Measurements from ENCODE around the gene PTPN2. TPM values are rescaled to one million over a fixed set of nuclear protein-coding genes. Genes with fewer than 3 reads are reported as not detected.

Gene PTPN2
- total and polyA plus RNA-seq, 7 experiments from 2014 or later, result 55.8 to 92.2 (median 76.2) TPM

- H3K27me3 Mint-ChIP-seq, result no peaks in the 10 kb centered on the region
- Histone ChIP-seq H3K4me1 (ENCODE audit: control insufficient read depth in 2 of 2, insufficient read depth in 2 of 2, low read length in 2 of 2) (peaks cover 0 to 7% of the 10 kb centered on the region in 2 donors), H3K9me3 (ENCODE audit: control insufficient read depth in 2 of 3, low read length in 3 of 3) (no peaks in the 10 kb centered on the region), H3K36me3 (ENCODE audit: control insufficient read depth in 2 of 3, insufficient read depth in 3 of 3, low read length in 3 of 3) (peaks cover 0 to 6% (median 0%) of the 10 kb centered on the region in 3 experiments), H3K4me3 (ENCODE audit: low read length) (no peak overlapping the region), H3K27ac (ENCODE audit: low read depth, low read length) (no peak overlapping the region), H3K27me3 (ENCODE audit: control insufficient read depth in 2 of 2, insufficient read depth in 2 of 2, low read length in 2 of 2) (no peaks in the 10 kb centered on the region)
- peaks cover 0 to 5% (median 0%) of the 10 kb centered on the region in 11 donors for H3K9me3 Mint-ChIP-seq
- ATAC-seq (no peak), DNase-seq (no peak)
- peaks cover 31 to 70% (median 64%) of the 10 kb centered on the region in 7 donors for H3K4me1 Mint-ChIP-seq
- H3K4me3 Mint-ChIP-seq, result no peak overlapping the region
- peaks cover 5 to 47% (median 19%) of the 10 kb centered on the region in 5 donors for H3K36me3 Mint-ChIP-seq
- ChIA-PET CTCF (no interaction called here), POLR2A (no interaction called here)
- intact Hi-C loops (cut with micrococcal nuclease), result no loop called here
- peak overlapping the region in 3 of 9 donors; percentile 4 to 76 (median 28) for H3K27ac Mint-ChIP-seq
Measured at GRCh38 chr18:12848405-12848804, 35.6 kb downstream of the PTPN2 start.

DNA sequence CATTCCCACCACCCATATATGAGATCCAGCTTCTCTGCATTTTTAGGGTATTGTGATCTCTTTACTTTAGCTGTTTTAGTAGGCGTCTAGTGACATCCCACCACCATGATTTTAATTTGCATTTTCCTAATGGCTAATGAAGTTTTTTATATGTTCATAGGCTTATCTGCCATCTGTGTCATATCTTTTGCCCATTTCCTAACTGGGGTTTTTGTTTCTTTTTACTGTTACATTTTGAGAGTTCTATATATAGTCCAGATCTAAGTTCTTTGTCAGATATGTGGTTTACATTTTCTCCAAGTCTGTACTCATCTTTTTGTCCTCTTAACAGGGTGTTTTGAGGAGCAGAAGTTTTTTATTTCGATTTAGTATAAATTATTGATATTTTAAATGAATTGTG lies 39.6 kb downstream of the PTPN2 start:
- H3K27ac Mint-ChIP-seq, result peak overlapping the region in 8 of 9 donors; percentile 10 to 83 (median 66)
- ChIA-PET CTCF (no interaction called here), POLR2A (no interaction called here)
- no peaks in the 10 kb centered on the region for H3K27me3 ChIP-seq (ENCODE audit: control insufficient read depth in 2 of 2, insufficient read depth in 2 of 2, low read length in 2 of 2)
- ATAC-seq (no peak), DNase-seq (no peak)
- H3K27me3 Mint-ChIP-seq, result no peaks in the 10 kb centered on the region
- peaks cover 0 to 5% (median 0%) of the 10 kb centered on the region in 11 donors for H3K9me3 Mint-ChIP-seq
- peaks cover 21 to 26% of the 10 kb centered on the region in 2 donors for H3K4me1 ChIP-seq (ENCODE audit: control insufficient read depth in 2 of 2, insufficient read depth in 2 of 2, low read length in 2 of 2)
- H3K9me3 ChIP-seq (ENCODE audit: control insufficient read depth in 2 of 3, low read length in 3 of 3), result no peaks in the 10 kb centered on the region
- intact Hi-C loops (cut with micrococcal nuclease), result no loop called here
- peak overlapping the region in 1 of 10 donors; percentile 59 for H3K4me3 Mint-ChIP-seq
- peaks cover 7 to 55% (median 18%) of the 10 kb centered on the region in 5 donors for H3K36me3 Mint-ChIP-seq
- H3K36me3 ChIP-seq (ENCODE audit: control insufficient read depth in 2 of 3, insufficient read depth in 3 of 3, low read length in 3 of 3), result no peaks in the 10 kb centered on the region
- no peak overlapping the region for H3K27ac ChIP-seq (ENCODE audit: low read depth, low read length)
- no peak overlapping the region for H3K4me3 ChIP-seq (ENCODE audit: low read length)
- H3K4me1 Mint-ChIP-seq, result peaks cover 39 to 86% (median 81%) of the 10 kb centered on the region in 7 donors

DNA sequence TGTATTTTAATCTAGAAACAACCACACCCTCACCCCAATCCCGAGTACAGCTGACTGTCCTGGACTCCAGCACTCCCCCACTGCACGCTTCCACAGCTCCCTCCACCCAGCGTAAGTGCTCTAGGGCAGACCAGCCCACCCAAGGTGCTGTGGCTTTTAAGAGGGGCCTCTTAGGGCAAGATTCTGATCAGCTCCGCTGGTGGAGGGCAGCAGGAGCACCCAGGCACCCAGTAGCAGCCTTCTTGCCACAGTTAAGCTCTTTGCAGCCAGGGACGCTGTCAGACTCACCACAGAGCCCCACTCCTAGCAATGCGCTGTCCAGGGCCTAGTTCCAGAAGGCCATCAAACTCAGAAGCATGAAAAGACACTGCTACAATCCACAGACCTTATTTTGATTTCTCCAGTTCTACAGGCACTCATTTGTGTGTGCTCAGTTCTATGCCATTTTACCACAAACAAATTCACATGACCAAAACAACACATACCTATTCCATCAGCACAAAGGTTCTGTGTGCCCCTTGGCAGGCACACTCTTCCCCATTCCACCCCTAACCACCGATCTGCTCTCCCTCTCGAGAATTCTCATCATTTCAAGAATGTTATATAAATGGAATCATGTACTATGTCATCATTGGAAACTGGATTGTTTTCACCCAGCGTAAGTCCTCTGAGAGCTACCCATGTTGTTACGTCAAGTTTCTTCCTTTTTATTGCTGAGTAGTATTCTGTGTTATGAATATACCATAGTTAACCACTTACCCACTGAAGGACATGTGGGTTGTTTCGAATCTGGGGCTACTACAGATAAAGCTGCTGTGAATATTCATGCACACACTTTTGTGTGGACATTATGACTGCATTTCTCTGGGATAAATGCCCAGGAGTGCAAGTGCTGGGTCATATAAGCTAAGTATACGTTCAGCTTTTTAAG lies 40.4 kb downstream of the PTPN2 start:
- ChIA-PET POLR2A (no interaction called here), CTCF (no interaction called here)
- Histone ChIP-seq H3K4me1 (ENCODE audit: control insufficient read depth in 2 of 2, insufficient read depth in 2 of 2, low read length in 2 of 2) (peaks cover 26% of the 10 kb centered on the region in 2 donors), H3K27ac (ENCODE audit: low read depth, low read length) (no peak overlapping the region), H3K4me3 (ENCODE audit: low read length) (no peak overlapping the region), H3K36me3 (ENCODE audit: control insufficient read depth in 2 of 3, insufficient read depth in 3 of 3, low read length in 3 of 3) (no peaks in the 10 kb centered on the region), H3K9me3 (ENCODE audit: control insufficient read depth in 2 of 3, low read length in 3 of 3) (no peaks in the 10 kb centered on the region), H3K27me3 (ENCODE audit: control insufficient read depth in 2 of 2, insufficient read depth in 2 of 2, low read length in 2 of 2) (no peaks in the 10 kb centered on the region)
- Mint-ChIP-seq H3K4me3 (peak overlapping the region in 1 of 10 donors; percentile 10), H3K9me3 (peaks cover 0 to 5% (median 0%) of the 10 kb centered on the region in 11 donors), H3K27ac (peak overlapping the region; percentile 8 to 76 (median 47)), H3K36me3 (peaks cover 7 to 50% (median 17%) of the 10 kb centered on the region in 5 donors), H3K27me3 (no peaks in the 10 kb centered on the region), H3K4me1 (peaks cover 43 to 87% (median 83%) of the 10 kb centered on the region in 7 donors)
- ATAC-seq, result no peak
- DNase-seq, result no peak
- intact Hi-C loops (cut with micrococcal nuclease), result no loop called here

DNA sequence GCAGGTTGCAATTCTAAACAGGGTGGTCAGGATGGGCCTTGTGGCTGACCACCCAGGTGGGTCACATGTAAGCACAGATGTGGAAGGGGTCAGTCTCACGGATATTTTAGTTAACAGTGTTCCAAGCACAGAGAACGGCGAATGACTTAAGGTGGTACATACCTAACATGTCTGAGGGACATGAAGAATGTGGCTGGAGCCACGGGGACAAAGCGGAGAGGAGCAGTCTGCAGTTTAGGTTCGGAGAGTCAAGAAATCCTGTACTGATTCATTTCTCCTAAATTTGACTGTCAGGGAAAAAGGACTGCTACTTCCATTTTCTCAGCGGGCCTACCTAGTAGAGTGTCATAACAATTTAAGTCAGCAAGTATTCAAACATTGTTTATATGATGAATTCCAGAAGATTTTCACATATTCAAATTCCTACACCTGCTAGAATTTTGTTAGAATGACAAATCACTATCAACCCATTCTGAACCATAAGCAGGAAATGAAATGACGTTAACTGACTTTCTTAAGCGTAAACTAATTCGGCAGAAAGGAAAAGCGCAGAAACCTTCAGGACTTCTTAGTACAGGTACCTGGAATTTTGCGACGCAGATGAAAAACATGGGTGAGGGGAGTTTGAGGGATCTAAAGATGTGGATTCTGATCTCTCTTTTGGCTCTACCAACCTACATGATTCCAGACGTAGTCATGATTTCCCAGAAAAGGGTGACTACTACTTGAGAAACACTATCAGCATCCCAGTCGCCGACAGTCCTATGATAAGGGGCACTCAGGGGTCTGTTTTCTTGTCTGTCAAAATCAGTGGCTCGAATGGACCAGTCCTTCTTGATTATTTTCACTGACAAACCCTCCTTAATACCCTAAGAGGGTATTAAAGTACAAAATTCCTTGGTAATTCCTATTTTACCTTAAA lies 41.3 kb downstream of the PTPN2 start:
- Mint-ChIP-seq H3K4me1 (peaks cover 49 to 93% (median 88%) of the 10 kb centered on the region in 7 donors), H3K27ac (peak overlapping the region; percentile 10 to 87 (median 46)), H3K9me3 (peaks cover 0 to 5% (median 0%) of the 10 kb centered on the region in 11 donors), H3K27me3 (no peaks in the 10 kb centered on the region), H3K36me3 (peaks cover 7 to 45% (median 14%) of the 10 kb centered on the region in 5 donors), H3K4me3 (peak overlapping the region in 1 of 10 donors; percentile 8)
- intact Hi-C loops (cut with micrococcal nuclease), result no loop called here
- ATAC-seq, result no peak
- H3K27ac ChIP-seq (ENCODE audit: low read depth, low read length), result no peak overlapping the region
- ChIA-PET POLR2A (no interaction called here), CTCF (no interaction called here)
- no peaks in the 10 kb centered on the region for H3K27me3 ChIP-seq (ENCODE audit: control insufficient read depth in 2 of 2, insufficient read depth in 2 of 2, low read length in 2 of 2)
- H3K4me3 ChIP-seq (ENCODE audit: low read length), result no peak overlapping the region
- H3K9me3 ChIP-seq (ENCODE audit: control insufficient read depth in 2 of 3, low read length in 3 of 3), result no peaks in the 10 kb centered on the region
- H3K36me3 ChIP-seq (ENCODE audit: control insufficient read depth in 2 of 3, insufficient read depth in 3 of 3, low read length in 3 of 3), result no peaks in the 10 kb centered on the region
- DNase-seq, result no peak
- peaks cover 34 to 35% of the 10 kb centered on the region in 2 donors for H3K4me1 ChIP-seq (ENCODE audit: control insufficient read depth in 2 of 2, insufficient read depth in 2 of 2, low read length in 2 of 2)

DNA sequence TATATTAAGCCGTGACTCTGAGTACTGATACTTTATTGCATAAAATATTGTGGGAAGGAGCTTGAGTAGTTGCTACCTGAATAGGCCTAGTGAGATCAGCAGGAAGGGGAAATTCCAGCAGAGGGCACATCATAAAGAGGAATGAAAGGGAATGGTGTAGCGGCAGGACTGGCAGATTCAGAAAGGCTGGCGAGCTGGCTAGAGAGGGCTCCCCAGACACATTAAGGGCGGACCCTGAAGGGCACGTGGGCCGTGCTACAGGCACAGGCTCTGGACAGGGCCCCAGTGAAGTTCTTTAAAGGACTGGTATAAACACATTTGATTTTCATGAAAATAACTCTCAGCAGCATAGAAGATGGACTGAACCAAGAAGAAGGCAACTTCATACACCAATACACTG lies 43.0 kb downstream of the PTPN2 start:
- Mint-ChIP-seq H3K27me3 (no peaks in the 10 kb centered on the region), H3K9me3 (no peaks in the 10 kb centered on the region), H3K4me3 (peak overlapping the region in 5 of 10 donors; percentile 41 to 75 (median 57)), H3K4me1 (peaks cover 46 to 84% (median 78%) of the 10 kb centered on the region in 7 donors), H3K27ac (peak overlapping the region; percentile 2 to 98 (median 77)), H3K36me3 (peaks cover 9 to 35% (median 11%) of the 10 kb centered on the region in 5 donors)
- Histone ChIP-seq H3K4me3 (ENCODE audit: low read length) (no peak overlapping the region), H3K27me3 (ENCODE audit: control insufficient read depth in 2 of 2, insufficient read depth in 2 of 2, low read length in 2 of 2) (no peaks in the 10 kb centered on the region), H3K9me3 (ENCODE audit: control insufficient read depth in 2 of 3, low read length in 3 of 3) (no peaks in the 10 kb centered on the region), H3K36me3 (ENCODE audit: control insufficient read depth in 2 of 3, insufficient read depth in 3 of 3, low read length in 3 of 3) (peaks cover 0 to 6% (median 0%) of the 10 kb centered on the region in 3 experiments), H3K27ac (ENCODE audit: low read depth, low read length) (no peak overlapping the region), H3K4me1 (ENCODE audit: control insufficient read depth in 2 of 2, insufficient read depth in 2 of 2, low read length in 2 of 2) (peaks cover 34 to 38% of the 10 kb centered on the region in 2 donors)
- DNase-seq, result no peak
- ChIA-PET POLR2A (no interaction called here), CTCF (interaction anchor here (0.6 kb wide), 2 partner anchors 93 to 158 kb away, joined by 3 to 6 read pairs; no protein-coding TSS in a partner anchor)
- intact Hi-C loops (cut with micrococcal nuclease), result no loop called here
- no peak for ATAC-seq

GRCh38 chr18:12840382-12840781 lies 43.7 kb downstream of the PTPN2 start:
- Histone ChIP-seq H3K9me3 (ENCODE audit: control insufficient read depth in 2 of 3, low read length in 3 of 3) (no peaks in the 10 kb centered on the region), H3K27me3 (ENCODE audit: control insufficient read depth in 2 of 2, insufficient read depth in 2 of 2, low read length in 2 of 2) (no peaks in the 10 kb centered on the region), H3K4me3 (ENCODE audit: low read length) (peak overlapping the region; percentile 1), H3K4me1 (ENCODE audit: control insufficient read depth in 2 of 2, insufficient read depth in 2 of 2, low read length in 2 of 2) (peaks cover 34 to 38% of the 10 kb centered on the region in 2 donors), H3K27ac (ENCODE audit: low read depth, low read length) (no peak overlapping the region), H3K36me3 (ENCODE audit: control insufficient read depth in 2 of 3, insufficient read depth in 3 of 3, low read length in 3 of 3) (peaks cover 0 to 7% (median 0%) of the 10 kb centered on the region in 3 experiments)
- peak overlapping the region in 9 of 10 donors; percentile 11 to 84 (median 63) for H3K4me3 Mint-ChIP-seq
- intact Hi-C loops (cut with micrococcal nuclease), result no loop called here
- POLR2A ChIA-PET, result no interaction called here
- no peak for DNase-seq
- ATAC-seq, result no peak
- H3K27ac Mint-ChIP-seq, result peak overlapping the region; percentile 11 to 98 (median 78)
- H3K9me3 Mint-ChIP-seq, result no peaks in the 10 kb centered on the region
- H3K27me3 Mint-ChIP-seq, result no peaks in the 10 kb centered on the region
- CTCF ChIA-PET, result no interaction called here
- H3K36me3 Mint-ChIP-seq, result peaks cover 10 to 34% (median 14%) of the 10 kb centered on the region in 5 donors
- peaks cover 40 to 78% (median 71%) of the 10 kb centered on the region in 7 donors for H3K4me1 Mint-ChIP-seq

All from naive thymus-derived CD4-positive, alpha-beta T cell (primary cell).